ENCODE data around the gene TKTL1. TPM values are rescaled to one million over a fixed set of nuclear protein-coding genes. Genes with fewer than 3 reads are reported as not detected.

The TKTL1 gene
- total and polyA plus RNA-seq, 12 donors: 2.6 to 14.1 (median 7.3) TPM

DNA sequence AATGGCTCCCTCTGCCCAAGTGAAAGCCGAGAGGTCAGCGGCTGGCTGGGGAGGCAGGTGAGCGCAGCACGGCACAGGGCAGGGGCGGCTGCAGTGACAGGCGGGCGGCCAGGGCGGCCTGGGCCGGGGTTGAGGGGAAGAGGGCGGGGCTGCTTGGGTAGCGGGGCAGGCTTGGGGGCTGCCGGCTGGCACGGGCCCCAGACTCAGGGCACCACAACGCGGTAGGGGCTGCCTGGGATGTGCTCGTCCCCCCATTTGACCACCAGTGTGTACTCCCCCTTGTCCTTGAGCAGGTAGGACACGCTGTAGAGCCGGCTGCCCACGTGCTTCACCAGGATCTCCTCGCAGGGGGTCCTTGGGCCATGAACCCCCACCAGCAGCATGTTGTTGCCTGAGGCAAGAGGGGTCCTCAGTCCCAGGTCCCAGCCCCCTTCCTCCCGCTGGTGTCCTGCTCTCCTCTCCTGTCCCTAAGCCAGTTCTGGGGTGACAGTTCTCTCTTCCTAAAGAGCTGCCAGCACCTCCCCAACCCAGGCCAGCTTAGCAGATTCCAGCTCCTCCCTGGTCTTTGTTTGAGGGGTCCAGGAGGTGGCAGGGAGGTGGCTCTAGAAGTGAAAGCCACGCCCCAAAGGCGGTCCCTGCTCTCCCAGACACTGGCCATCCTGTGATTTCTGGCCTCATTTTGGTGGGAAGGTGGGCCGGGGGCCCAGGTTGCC, 53.2 kb downstream of the TKTL1 start:
- Histone ChIP-seq H3K36me3 (peaks cover 0 to 57% (median 24%) of the 10 kb centered on the region in 9 donors), H3K27ac (no peak overlapping the region)

DNA sequence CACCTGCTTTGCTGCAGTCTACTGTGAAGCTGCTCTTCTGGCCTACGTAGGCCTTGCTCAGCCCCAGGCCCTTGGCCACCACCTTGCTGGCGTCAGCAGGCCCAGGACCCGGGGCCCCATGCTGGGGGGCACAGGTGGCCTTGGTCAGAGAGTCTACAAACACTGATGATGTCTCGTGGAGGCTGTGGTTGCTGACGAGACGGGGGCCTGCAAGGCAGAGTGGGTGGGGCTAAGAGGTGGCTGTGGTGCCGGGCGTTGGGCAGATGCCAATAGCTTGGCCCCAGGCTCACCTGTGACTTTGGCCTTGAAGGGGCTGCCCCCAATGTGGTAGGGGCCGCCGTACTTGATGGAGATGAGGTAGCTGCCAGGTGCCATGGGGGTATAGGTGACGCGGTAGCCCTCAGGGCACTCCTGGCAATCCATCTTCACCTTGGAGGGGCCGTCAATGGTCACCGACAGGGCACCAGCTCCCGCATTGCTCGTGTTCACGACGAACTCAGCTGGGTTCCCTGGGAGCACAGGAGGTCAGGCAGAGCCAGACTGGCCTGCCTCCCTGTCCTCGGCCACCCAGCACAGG, 53.9 kb downstream of the TKTL1 start:
- Histone ChIP-seq H3K4me1 (peaks cover 0 to 33% (median 3%) of the 10 kb centered on the region in 9 donors), H3K9me3 (no peaks in the 10 kb centered on the region), H3K27ac (peak overlapping the region in 1 of 10 donors; percentile 16), H3K27me3 (no peaks in the 10 kb centered on the region), H3K4me3 (no peak overlapping the region), H3K36me3 (peaks cover 0 to 64% (median 28%) of the 10 kb centered on the region in 9 donors)
- TF ChIP-seq, protein P1, sequence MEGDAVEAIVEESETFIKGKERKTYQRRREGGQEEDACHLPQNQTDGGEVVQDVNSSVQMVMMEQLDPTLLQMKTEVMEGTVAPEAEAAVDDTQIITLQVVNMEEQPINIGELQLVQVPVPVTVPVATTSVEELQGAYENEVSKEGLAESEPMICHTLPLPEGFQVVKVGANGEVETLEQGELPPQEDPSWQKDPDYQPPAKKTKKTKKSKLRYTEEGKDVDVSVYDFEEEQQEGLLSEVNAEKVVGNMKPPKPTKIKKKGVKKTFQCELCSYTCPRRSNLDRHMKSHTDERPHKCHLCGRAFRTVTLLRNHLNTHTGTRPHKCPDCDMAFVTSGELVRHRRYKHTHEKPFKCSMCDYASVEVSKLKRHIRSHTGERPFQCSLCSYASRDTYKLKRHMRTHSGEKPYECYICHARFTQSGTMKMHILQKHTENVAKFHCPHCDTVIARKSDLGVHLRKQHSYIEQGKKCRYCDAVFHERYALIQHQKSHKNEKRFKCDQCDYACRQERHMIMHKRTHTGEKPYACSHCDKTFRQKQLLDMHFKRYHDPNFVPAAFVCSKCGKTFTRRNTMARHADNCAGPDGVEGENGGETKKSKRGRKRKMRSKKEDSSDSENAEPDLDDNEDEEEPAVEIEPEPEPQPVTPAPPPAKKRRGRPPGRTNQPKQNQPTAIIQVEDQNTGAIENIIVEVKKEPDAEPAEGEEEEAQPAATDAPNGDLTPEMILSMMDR (IDR thresholded peaks at IDR 0.05): no peak
- 56 to 69% methylated on average over 14 to 19 of the region's 19 CpGs for WGBS, 2 donors
- ATAC-seq: no peak
- DNase-seq: no peak
- intact Hi-C loops (cut with DNase I): no loop called here

More for the DNA sequence above, 53.2 kb downstream of the TKTL1 start:
- no peak overlapping the region for H3K4me3 ChIP-seq
- WGBS, 2 donors: 88 to 93% methylated on average over 15 to 24 of the region's 24 CpGs
- TF ChIP-seq, protein P1 (IDR thresholded peaks at IDR 0.05): no peak
- H3K27me3 ChIP-seq: no peaks in the 10 kb centered on the region
- ATAC-seq (no peak), DNase-seq (peak in 1 of 2 donors; percentile 3)
- peaks cover 0 to 33% (median 3%) of the 10 kb centered on the region in 9 donors for H3K4me1 ChIP-seq
- no peaks in the 10 kb centered on the region for H3K9me3 ChIP-seq
- intact Hi-C loops (cut with DNase I): no loop called here

DNA sequence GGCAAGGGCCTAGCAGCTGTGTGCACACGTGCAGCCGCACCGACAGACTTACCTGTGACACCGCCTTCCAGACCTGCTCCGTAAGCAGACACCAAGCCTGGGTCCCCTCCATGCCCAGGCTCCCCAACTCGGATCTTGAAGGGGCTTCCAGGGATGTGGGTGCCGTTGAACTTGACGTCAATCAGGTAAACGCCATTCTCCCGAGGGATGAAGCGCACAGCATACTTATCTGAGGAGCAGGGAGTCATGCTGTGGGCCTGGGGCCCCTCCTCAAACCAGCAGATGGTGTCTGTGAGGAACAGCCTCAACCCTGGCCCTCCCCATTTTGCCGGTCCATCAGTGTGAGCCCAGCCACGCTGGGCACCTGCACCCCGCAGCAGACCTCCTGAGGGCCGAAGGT, 54.4 kb downstream of the TKTL1 start:
- H3K4me3 ChIP-seq: no peak overlapping the region
- H3K9me3 ChIP-seq: no peaks in the 10 kb centered on the region
- no peak overlapping the region for H3K27ac ChIP-seq
- WGBS, 2 donors: 79 to 80% methylated on average over 15 of the region's 15 CpGs
- peaks cover 0 to 33% (median 3%) of the 10 kb centered on the region in 9 donors for H3K4me1 ChIP-seq
- peaks cover 0 to 69% (median 32%) of the 10 kb centered on the region in 9 donors for H3K36me3 ChIP-seq
- no peak for DNase-seq
- H3K27me3 ChIP-seq: no peaks in the 10 kb centered on the region
- ATAC-seq: no peak
- TF ChIP-seq, protein P1 (IDR thresholded peaks at IDR 0.05): no peak
- intact Hi-C loops (cut with DNase I): no loop called here

DNA sequence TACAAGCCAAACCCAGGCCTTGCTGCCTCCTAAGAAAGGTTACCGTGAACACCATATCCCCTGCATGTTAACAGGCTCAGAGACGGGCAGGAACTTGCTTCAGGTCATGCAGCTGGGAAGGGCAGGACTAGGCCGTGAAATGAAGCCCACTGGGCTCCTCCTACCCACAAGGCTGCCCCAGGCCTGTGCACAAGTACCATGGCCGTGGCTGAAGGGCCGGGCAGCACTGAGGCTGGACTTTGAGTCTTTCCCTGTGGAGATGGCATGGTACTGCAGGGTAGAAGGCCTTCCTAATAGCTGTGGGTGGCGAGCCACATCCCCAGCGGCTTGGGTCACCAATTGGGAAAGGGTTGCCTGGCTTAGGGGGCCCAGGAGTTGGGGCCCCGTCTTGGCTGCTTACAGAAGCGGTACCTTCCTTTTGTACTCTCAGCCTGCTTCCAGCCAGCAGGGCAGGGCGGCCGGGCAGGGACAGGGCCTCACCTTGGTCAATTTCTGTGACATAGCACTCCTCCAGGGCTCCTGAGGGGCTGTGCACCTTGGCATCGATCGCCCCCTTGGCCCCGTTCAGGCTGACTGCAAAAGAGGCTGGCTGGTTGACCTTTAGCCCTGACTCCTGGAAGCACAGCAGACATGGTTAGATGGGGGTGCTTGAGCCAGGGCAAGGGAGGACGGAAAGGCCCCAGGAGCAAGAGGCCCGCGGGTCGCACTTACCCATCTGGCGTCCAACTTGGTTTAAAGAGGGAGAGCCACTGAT, 55.0 kb downstream of the TKTL1 start:
- TF ChIP-seq, protein P1 (IDR thresholded peaks at IDR 0.05): no peak
- DNase-seq (no peak), ATAC-seq (no peak)
- peak overlapping the region in 1 of 10 donors; percentile 56 for H3K27ac ChIP-seq
- WGBS, 2 donors: 78 to 82% methylated on average over 17 to 19 of the region's 19 CpGs
- peaks cover 0 to 33% (median 3%) of the 10 kb centered on the region in 9 donors for H3K4me1 ChIP-seq
- H3K9me3 ChIP-seq: no peaks in the 10 kb centered on the region
- no peaks in the 10 kb centered on the region for H3K27me3 ChIP-seq
- intact Hi-C loops (cut with DNase I): no loop called here
- H3K36me3 ChIP-seq: peaks cover 0 to 75% (median 32%) of the 10 kb centered on the region in 9 donors
- H3K4me3 ChIP-seq: no peak overlapping the region

Measured in heart right ventricle (tissue), 16 donors.